Measurements from ENCODE around the gene ZFYVE21. TPM values are rescaled to one million over a fixed set of nuclear protein-coding genes. Genes with fewer than 3 reads are reported as not detected.

The ZFYVE21 gene
- total RNA-seq, 1 donor from 2014 or later: 76.1 TPM

DNA sequence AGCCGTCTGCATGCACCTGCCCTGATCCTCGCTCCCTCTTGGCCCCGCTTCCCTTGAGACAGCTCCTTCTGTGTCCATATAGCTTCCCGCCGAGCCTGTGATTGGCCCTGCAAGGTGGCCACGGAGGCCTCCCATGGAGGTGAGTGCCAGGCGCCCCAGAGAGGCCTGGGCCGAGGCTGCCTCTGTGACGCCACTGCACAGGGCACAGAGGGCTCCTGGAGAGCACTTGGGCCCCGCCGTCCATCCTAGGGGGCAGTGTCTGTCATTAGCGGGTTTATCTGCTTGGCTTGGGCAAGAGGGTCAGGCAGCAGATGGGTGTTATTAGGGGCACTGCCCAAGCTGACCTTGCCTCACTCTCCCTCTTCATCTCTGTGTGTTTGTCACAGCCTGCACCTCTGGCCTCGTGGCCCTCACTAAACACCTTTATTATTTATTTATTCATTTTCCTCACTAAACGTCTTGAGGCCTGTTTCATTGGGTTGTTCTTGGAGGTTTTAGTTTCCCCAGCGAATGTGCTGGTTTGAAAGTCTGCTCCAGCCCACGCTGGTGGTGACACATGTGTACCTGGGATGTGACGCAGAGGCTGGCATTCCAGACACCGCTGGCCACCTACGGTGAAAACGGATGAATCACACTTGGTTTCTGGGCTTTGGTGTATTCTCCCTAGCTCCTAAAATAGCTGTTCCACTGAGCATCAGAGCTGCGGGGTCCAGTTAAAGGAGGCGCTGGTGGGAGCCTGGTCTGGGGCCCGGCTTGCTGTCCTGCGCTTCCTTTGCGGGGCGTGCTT is 5.9 kb downstream of the ZFYVE21 start:
- DNase-seq (ENCODE audit: low read depth) (peak; percentile 80), FAIRE-seq (no peak)
- H3K4me3 ChIP-seq (ENCODE audit: low read depth, low read length): no peak overlapping the region
- TF ChIP-seq, protein P1, sequence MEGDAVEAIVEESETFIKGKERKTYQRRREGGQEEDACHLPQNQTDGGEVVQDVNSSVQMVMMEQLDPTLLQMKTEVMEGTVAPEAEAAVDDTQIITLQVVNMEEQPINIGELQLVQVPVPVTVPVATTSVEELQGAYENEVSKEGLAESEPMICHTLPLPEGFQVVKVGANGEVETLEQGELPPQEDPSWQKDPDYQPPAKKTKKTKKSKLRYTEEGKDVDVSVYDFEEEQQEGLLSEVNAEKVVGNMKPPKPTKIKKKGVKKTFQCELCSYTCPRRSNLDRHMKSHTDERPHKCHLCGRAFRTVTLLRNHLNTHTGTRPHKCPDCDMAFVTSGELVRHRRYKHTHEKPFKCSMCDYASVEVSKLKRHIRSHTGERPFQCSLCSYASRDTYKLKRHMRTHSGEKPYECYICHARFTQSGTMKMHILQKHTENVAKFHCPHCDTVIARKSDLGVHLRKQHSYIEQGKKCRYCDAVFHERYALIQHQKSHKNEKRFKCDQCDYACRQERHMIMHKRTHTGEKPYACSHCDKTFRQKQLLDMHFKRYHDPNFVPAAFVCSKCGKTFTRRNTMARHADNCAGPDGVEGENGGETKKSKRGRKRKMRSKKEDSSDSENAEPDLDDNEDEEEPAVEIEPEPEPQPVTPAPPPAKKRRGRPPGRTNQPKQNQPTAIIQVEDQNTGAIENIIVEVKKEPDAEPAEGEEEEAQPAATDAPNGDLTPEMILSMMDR (IDR thresholded peaks at IDR 0.05; ENCODE audit: insufficient read depth, low read length, severe bottlenecking): no peak
- no peaks in the 10 kb centered on the region for H3K27me3 ChIP-seq (ENCODE audit: control insufficient read depth, insufficient read depth, low read length)
- peaks cover 15% of the 10 kb centered on the region for H3K36me3 ChIP-seq (ENCODE audit: control insufficient read depth, insufficient read depth, low read length)

DNA sequence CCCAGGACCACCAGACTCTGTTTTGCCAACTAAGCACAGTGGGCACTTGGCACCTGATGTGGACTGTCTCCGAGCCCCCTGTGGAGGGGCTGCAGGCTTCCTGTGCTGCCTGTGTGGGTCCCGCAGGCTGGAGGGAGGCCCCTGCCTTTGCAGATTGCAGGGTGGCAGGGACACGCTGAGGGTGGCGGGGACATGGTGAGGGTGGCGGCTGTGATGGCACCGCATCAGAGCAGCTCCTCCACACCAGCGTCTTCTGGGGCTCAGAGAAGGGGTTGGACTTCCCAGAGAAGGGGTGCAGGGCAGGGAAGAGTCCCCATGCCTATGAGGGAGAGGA is 8.1 kb downstream of the ZFYVE21 start:
- no peak overlapping the region for H3K4me3 ChIP-seq (ENCODE audit: low read depth, low read length)
- no peak for FAIRE-seq
- TF ChIP-seq, protein P1 (IDR thresholded peaks at IDR 0.05; ENCODE audit: insufficient read depth, low read length, severe bottlenecking): no peak
- H3K27me3 ChIP-seq (ENCODE audit: control insufficient read depth, insufficient read depth, low read length): no peaks in the 10 kb centered on the region
- DNase-seq (ENCODE audit: low read depth): no peak
- H3K36me3 ChIP-seq (ENCODE audit: control insufficient read depth, insufficient read depth, low read length): peaks cover 21% of the 10 kb centered on the region

DNA sequence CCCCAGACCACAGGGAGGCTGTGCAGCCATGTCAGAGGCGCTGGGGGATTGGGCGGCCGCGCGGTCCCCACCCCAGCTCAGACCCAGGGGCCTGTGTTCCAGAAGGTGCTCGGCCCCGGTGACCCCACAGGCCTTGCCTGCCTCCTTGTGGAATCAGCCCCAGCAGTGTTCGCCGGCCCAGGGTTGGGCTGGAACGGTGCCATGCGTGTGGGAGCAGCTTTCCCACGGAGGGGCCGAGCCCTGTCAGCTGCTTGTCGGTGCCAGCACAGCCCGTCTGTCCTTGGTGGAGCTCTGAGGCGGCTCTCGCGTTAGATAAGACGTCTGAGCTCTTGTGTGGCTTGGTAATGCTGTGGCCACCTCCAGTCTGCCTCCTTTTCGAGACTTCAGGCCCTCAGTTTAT is 8.5 kb downstream of the ZFYVE21 start:
- Histone ChIP-seq H3K27me3 (ENCODE audit: control insufficient read depth, insufficient read depth, low read length) (no peaks in the 10 kb centered on the region), H3K36me3 (ENCODE audit: control insufficient read depth, insufficient read depth, low read length) (peaks cover 22% of the 10 kb centered on the region), H3K4me3 (ENCODE audit: low read depth, low read length) (no peak overlapping the region)
- FAIRE-seq (no peak), DNase-seq (ENCODE audit: low read depth) (no peak)
- TF ChIP-seq, protein P1 (IDR thresholded peaks at IDR 0.05; ENCODE audit: insufficient read depth, low read length, severe bottlenecking): no peak

DNA sequence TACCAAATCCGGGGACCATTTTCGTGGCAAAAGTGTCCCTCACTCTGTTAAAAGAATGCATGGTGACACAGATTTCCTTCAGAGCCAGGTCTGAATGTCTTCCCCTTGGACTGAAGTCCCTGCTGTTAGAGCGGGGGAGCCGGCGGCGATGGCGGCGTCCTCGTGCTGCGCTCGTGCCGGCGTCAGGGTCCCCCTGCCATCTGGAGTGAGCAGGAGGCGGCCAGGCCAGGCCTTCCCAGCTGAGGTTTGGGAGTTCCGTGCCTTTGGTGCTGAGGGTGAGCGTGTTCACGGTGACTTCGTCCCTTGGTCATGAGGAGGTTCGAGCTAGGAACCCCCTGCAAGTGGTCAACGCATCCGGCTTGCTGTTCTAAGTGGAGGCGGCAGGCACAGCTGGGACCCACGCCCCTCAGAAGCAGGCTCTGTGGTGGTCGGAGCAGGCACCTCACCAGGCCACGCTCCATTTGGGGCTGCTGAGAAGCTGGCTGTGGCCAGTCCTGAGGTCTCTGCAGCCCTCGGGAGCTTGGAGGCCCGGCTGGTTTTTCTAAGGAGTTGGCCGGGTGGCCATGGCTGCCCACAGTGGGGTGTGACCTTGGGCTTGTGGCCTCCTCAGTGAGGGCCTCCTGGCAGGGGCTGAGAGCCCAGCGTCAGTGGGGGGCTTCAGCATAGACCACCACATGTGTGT is 9.5 kb downstream of the ZFYVE21 start:
- H3K36me3 ChIP-seq (ENCODE audit: control insufficient read depth, insufficient read depth, low read length): peaks cover 31% of the 10 kb centered on the region

DNA sequence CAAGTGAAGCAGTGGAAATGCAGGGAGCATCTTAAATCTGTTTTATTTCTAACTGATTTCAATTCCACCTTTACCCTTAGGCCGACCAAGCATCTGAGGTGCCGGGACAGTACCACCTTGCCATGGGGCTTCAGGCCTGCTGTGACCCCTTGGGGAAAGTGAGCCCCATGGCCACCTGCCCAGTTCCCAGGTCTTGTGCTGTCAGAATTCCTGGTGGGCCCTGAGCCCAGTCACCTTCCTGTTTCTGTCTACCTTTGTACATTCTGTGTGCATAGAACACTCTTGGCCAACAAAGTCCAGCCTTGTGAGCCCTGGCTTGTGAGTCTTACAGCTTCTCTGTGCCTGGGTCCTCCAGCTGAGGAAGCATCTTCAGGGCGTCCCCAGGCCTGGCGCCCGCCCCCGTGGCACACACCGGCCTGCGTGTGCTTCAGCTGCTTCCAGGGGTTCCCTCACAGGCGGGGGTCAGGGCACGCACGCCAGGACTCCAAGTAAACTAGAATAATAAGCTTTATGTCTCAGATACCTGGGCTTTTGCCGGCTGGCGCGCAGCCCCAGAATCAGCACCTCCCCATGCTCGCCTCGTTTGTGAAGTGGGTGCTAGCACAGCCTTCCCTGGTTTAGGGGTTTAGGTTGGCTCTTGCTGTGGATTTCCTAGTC is 10.3 kb downstream of the ZFYVE21 start:
- Histone ChIP-seq H3K36me3 (ENCODE audit: control insufficient read depth, insufficient read depth, low read length) (peaks cover 33% of the 10 kb centered on the region), H3K4me3 (ENCODE audit: low read depth, low read length) (no peak overlapping the region), H3K27me3 (ENCODE audit: control insufficient read depth, insufficient read depth, low read length) (no peaks in the 10 kb centered on the region)
- FAIRE-seq (no peak), DNase-seq (ENCODE audit: low read depth) (no peak)
- TF ChIP-seq, protein P1 (IDR thresholded peaks at IDR 0.05; ENCODE audit: insufficient read depth, low read length, severe bottlenecking): no peak

More for the DNA sequence above, 9.5 kb downstream of the ZFYVE21 start:
- no peak overlapping the region for H3K4me3 ChIP-seq (ENCODE audit: low read depth, low read length)
- DNase-seq (ENCODE audit: low read depth): no peak
- FAIRE-seq: no peak
- H3K27me3 ChIP-seq (ENCODE audit: control insufficient read depth, insufficient read depth, low read length): no peaks in the 10 kb centered on the region
- TF ChIP-seq, protein P1 (IDR thresholded peaks at IDR 0.05; ENCODE audit: insufficient read depth, low read length, severe bottlenecking): no peak
